ENCODE data around the gene ZNF491. TPM values are rescaled to one million over a fixed set of nuclear protein-coding genes. Genes with fewer than 3 reads are reported as not detected.
"Not testable (repeated sequence)": the region's sequence is repeated elsewhere in the genome, so short reads cannot be mapped to it uniquely, and the experiment has no call there.

The ZNF491 gene
- polyA plus RNA-seq, 1 experiment, result 0.67 TPM

GRCh38 chr19:11807099-11807380 is 8.7 kb downstream of the ZNF491 start:
- no peak overlapping the region for H3K4me3 ChIP-seq (ENCODE audit: low read depth, low read length)
- no peak for DNase-seq (ENCODE audit: low read depth)
- ChIA-PET CTCF (interaction anchor here (2.4 kb wide), 1 partner anchor 10 kb away, joined by 9 read pairs; no protein-coding TSS in a partner anchor), POLR2A (no interaction called here)
- H3K36me3 ChIP-seq (ENCODE audit: control insufficient read depth, insufficient read depth, low read length), result 0 out of 2 replicates have a peak, but pooled peaks cover 3% of the 10 kb centered on the region
- TF ChIP-seq CTCF (IDR thresholded peaks at IDR 0.05; ENCODE audit: insufficient read depth, low read depth, low read length), result no peak
- no peaks in the 10 kb centered on the region for H3K27me3 ChIP-seq (ENCODE audit: control insufficient read depth, insufficient read depth, low read length)

GRCh38 chr19:11813703-11814028 is 15.3 kb downstream of the ZNF491 start:
- DNase-seq (ENCODE audit: low read depth), result no peak
- Histone ChIP-seq H3K36me3 (ENCODE audit: control insufficient read depth, insufficient read depth, low read length) (no peaks in the 10 kb centered on the region), H3K27me3 (ENCODE audit: control insufficient read depth, insufficient read depth, low read length) (no peaks in the 10 kb centered on the region), H3K4me3 (ENCODE audit: low read depth, low read length) (peak overlapping the region; percentile 59)
- no peak for TF ChIP-seq CTCF (IDR thresholded peaks at IDR 0.05; ENCODE audit: insufficient read depth, low read depth, low read length)
- ChIA-PET POLR2A (interaction anchor here (0.5 kb wide), 1 partner anchor 338 kb away, joined by 5 read pairs; no protein-coding TSS in a partner anchor), CTCF (interaction anchor here (0.8 to 7.8 kb wide), 5 partner anchors 9 to 154 kb away, joined by 3 to 53 read pairs (median 3); partner anchors contain the start of gene ZNF491)

GRCh38 chr19:11814029-11814699 is 15.8 kb downstream of the ZNF491 start, which contains the start of gene ZNF440:
Gene ZNF440, plus strand, starts transcription at chr19:11814273. Its CDS starts 175 bp downstream, at chr19:11814448.
- H3K4me3 ChIP-seq (ENCODE audit: low read depth, low read length), result peak within 1 kb of the TSS; percentile 59
- TF ChIP-seq CTCF (IDR thresholded peaks at IDR 0.05; ENCODE audit: insufficient read depth, low read depth, low read length), result no peak
- ChIA-PET POLR2A (no interaction called here), CTCF (interaction anchor here (0.9 to 7.8 kb wide), 3 partner anchors 16 to 45 kb away, joined by 3 to 53 read pairs (median 3); partner anchors contain the start of gene ZNF491)
- H3K27me3 ChIP-seq (ENCODE audit: control insufficient read depth, insufficient read depth, low read length), result no peaks in the 10 kb centered on the region
- peak; percentile 71 for DNase-seq (ENCODE audit: low read depth)
- no peaks in the 10 kb centered on the region for H3K36me3 ChIP-seq (ENCODE audit: control insufficient read depth, insufficient read depth, low read length)

- ChIA-PET POLR2A (no interaction called here), CTCF (interaction anchor here (0.9 to 7.8 kb wide), 4 partner anchors 16 to 127 kb away, joined by 3 to 53 read pairs (median 4); partner anchors contain the start of gene ZNF491)
- H3K4me3 ChIP-seq (ENCODE audit: low read depth, low read length), result peak overlapping the region; percentile 59
- no peak for DNase-seq (ENCODE audit: low read depth)
- no peak for TF ChIP-seq CTCF (IDR thresholded peaks at IDR 0.05; ENCODE audit: insufficient read depth, low read depth, low read length)
- H3K36me3 ChIP-seq (ENCODE audit: control insufficient read depth, insufficient read depth, low read length), result no peaks in the 10 kb centered on the region
- H3K27me3 ChIP-seq (ENCODE audit: control insufficient read depth, insufficient read depth, low read length), result no peaks in the 10 kb centered on the region
Observed at GRCh38 chr19:11814700-11815035, 16.3 kb downstream of the ZNF491 start.

- Histone ChIP-seq H3K27me3 (ENCODE audit: control insufficient read depth, insufficient read depth, low read length) (no peaks in the 10 kb centered on the region), H3K4me3 (ENCODE audit: low read depth, low read length) (no peak overlapping the region), H3K36me3 (ENCODE audit: control insufficient read depth, insufficient read depth, low read length) (no peaks in the 10 kb centered on the region; the same call in 1 of the 2 replicates)
- ChIA-PET CTCF (no interaction called here), POLR2A (no interaction called here)
- TF ChIP-seq CTCF (IDR thresholded peaks at IDR 0.05; ENCODE audit: insufficient read depth, low read depth, low read length), result no peak
- DNase-seq (ENCODE audit: low read depth), result no peak
Observed at GRCh38 chr19:11821474-11822109, 23.3 kb downstream of the ZNF491 start.

GRCh38 chr19:11828957-11829876 is 30.9 kb downstream of the ZNF491 start:
- POLR2A ChIA-PET; H3K4me3 ChIP-seq (ENCODE audit: low read depth, low read length); DNase-seq (ENCODE audit: low read depth); H3K27me3 ChIP-seq (ENCODE audit: control insufficient read depth, insufficient read depth, low read length); CTCF ChIA-PET; H3K36me3 ChIP-seq (ENCODE audit: control insufficient read depth, insufficient read depth, low read length): not testable (repeated sequence)
